Common myeloid progenitor, CD34-positive (primary cell): Measurements from ENCODE around the gene ZNF443.
"Not testable (repeated sequence)": the region's sequence is repeated elsewhere in the genome, so short reads cannot be mapped to it uniquely, and the experiment has no call there.

ENCODE experiments used
- CTCF ChIA-PET: fragments of 350-600 bp; sonication (Branson Sonifier 250); formaldehyde crosslinking; loops from one replicate; lab custom pipeline; 2021; ENCODE audit warnings: antibody characterized with exemption; lab: Charles Lee
- POLR2A ChIA-PET: fragments of 350-600 bp; sonication (Branson Sonifier 250); formaldehyde crosslinking; loops from one replicate; lab custom pipeline; 2021; ENCODE audit warnings: antibody characterized with exemption; lab: Charles Lee
- DNase-seq, 3 donors: peaks; one replicate each; pipeline versions ENCODE4 v3.0.0 to v3.0.0-alpha.2; 2013
- H3K27ac ChIP-seq, 2 experiments: 1 replicate in 1 of 2; 2 replicates in 1 of 2; pipeline ENCODE4 v1.7.0; 2013; ENCODE audit warnings: inconsistent platforms in 2 of 2, low read length in 2 of 2, mild to moderate bottlenecking in 2 of 2, low read depth in 1 of 2, moderate library complexity in 1 of 2; ENCODE audit not compliant: severe bottlenecking in 2 of 2, insufficient read depth in 1 of 2, poor library complexity in 1 of 2
- H3K27me3 ChIP-seq, 5 experiments: replicated peaks in 2 of 5; 1 replicate in 3 of 5; 2 replicates in 2 of 5; pipeline versions ENCODE4 v1.6.1 to v1.7.0; 2013; ENCODE audit warnings: low read length in 4 of 5, mild to moderate bottlenecking in 2 of 5, moderate library complexity in 2 of 5, inconsistent platforms in 1 of 5; ENCODE audit not compliant: insufficient read depth in 5 of 5, control insufficient read depth in 4 of 5
- H3K36me3 ChIP-seq, 4 experiments: 1 replicate in 2 of 4; 2 replicates in 2 of 4; pipeline versions ENCODE4 v1.6.1 to v1.7.0; 2013; ENCODE audit warnings: low read length in 3 of 4, control low read depth in 1 of 4, mild to moderate bottlenecking in 1 of 4; ENCODE audit not compliant: control insufficient read depth in 4 of 4, insufficient read depth in 4 of 4
- H3K4me1 ChIP-seq, 4 experiments: 1 replicate in 3 of 4; 2 replicates in 1 of 4; pipeline versions ENCODE4 v1.6.1 to v1.7.1; 2013; ENCODE audit warnings: low read length in 3 of 4, mild to moderate bottlenecking in 3 of 4, control low read depth in 1 of 4, inconsistent platforms in 1 of 4, moderate library complexity in 1 of 4; ENCODE audit not compliant: control insufficient read depth in 4 of 4, insufficient read depth in 4 of 4; ENCODE audit errors: control extremely low read depth in 1 of 4
- H3K4me3 ChIP-seq, 7 experiments: 1 replicate in 4 of 7; 2 replicates in 3 of 7; pipeline versions ENCODE4 v1.5.1 to v1.7.0; 2013; ENCODE audit warnings: mild to moderate bottlenecking in 7 of 7, low read length in 6 of 7, moderate library complexity in 6 of 7, inconsistent platforms in 2 of 7, low read depth in 2 of 7, control low read depth in 1 of 7; ENCODE audit not compliant: insufficient read depth in 4 of 7, control insufficient read depth in 1 of 7; ENCODE audit errors: extremely low read depth in 1 of 7
- H3K9me3 ChIP-seq, 5 experiments: 1 replicate in 4 of 5; 2 replicates in 1 of 5; pipeline versions ENCODE4 v1.6.1 to v1.7.1; 2013; ENCODE audit warnings: low read length in 4 of 5, mild to moderate bottlenecking in 2 of 5, inconsistent platforms in 1 of 5, low read depth in 1 of 5, moderate library complexity in 1 of 5; ENCODE audit not compliant: control insufficient read depth in 4 of 5, insufficient read depth in 2 of 5; ENCODE audit errors: control extremely low read depth in 1 of 5
- whole genome bisulfite sequencing: methylation state at CpG from one replicate; pipeline ENCODE4 v1.1.5; 2013; ENCODE audit not compliant: insufficient coverage; 5-methylcytosine and 5-hydroxymethylcytosine counted together

The ZNF443 gene

GRCh38 chr19:12391148-12391547 is 49.7 kb downstream of the ZNF443 start:
- peak overlapping the region in 1 of 7 experiments; percentile 10 for H3K4me3 ChIP-seq
- CTCF ChIA-PET, result not testable (repeated sequence)

GRCh38 chr19:12386365-12386764 is 54.5 kb downstream of the ZNF443 start:
- Histone ChIP-seq H3K9me3 (peaks cover 10 to 23% (median 14%) of the 10 kb centered on the region in 5 experiments), H3K36me3 (peaks cover 12 to 25% (median 18%) of the 10 kb centered on the region in 4 experiments)
- H3K27ac ChIP-seq, DNase-seq, POLR2A ChIA-PET, H3K4me3 ChIP-seq, H3K27me3 ChIP-seq, H3K4me1 ChIP-seq, CTCF ChIA-PET: not testable (repeated sequence)
- WGBS, result no CpG with 5 or more reads among the region's 2 CpGs

More at GRCh38 chr19:12391148-12391547, 49.7 kb downstream of the ZNF443 start:
- DNase-seq, H3K27ac ChIP-seq, H3K4me1 ChIP-seq, POLR2A ChIA-PET, H3K27me3 ChIP-seq: not testable (repeated sequence)
- Histone ChIP-seq H3K9me3 (peaks cover 6 to 34% (median 24%) of the 10 kb centered on the region in 5 experiments), H3K36me3 (peaks cover 9 to 44% (median 28%) of the 10 kb centered on the region in 4 experiments)
- 100% methylated on average over 4 of the region's 6 CpGs for WGBS

GRCh38 chr19:12380444-12380737 is 60.4 kb downstream of the ZNF443 start:
- 80% methylated on average over 2 of the region's 2 CpGs for WGBS
- no peaks in the 10 kb centered on the region for H3K4me1 ChIP-seq
- H3K9me3 ChIP-seq, result peaks cover 4 to 43% (median 22%) of the 10 kb centered on the region in 5 experiments
- no peaks in the 10 kb centered on the region for H3K27me3 ChIP-seq
- CTCF ChIA-PET, result no interaction called here
- no peak overlapping the region for H3K27ac ChIP-seq
- no peak overlapping the region for H3K4me3 ChIP-seq
- peaks cover 3 to 18% (median 4%) of the 10 kb centered on the region in 4 experiments for H3K36me3 ChIP-seq
- no peak for DNase-seq
- POLR2A ChIA-PET, result no interaction called here

GRCh38 chr19:12379732-12380443 is 60.9 kb downstream of the ZNF443 start:
- Histone ChIP-seq H3K36me3 (peaks cover 3 to 18% (median 4%) of the 10 kb centered on the region in 4 experiments), H3K4me1 (no peaks in the 10 kb centered on the region), H3K4me3 (no peak overlapping the region), H3K9me3 (peaks cover 4 to 43% (median 22%) of the 10 kb centered on the region in 5 experiments), H3K27ac (no peak overlapping the region), H3K27me3 (no peaks in the 10 kb centered on the region)
- 95% methylated on average over 3 of the region's 5 CpGs for WGBS
- POLR2A ChIA-PET, result no interaction called here
- no peak for DNase-seq
- CTCF ChIA-PET, result no interaction called here
